GM12875 (cell line): ENCODE data around the gene PRKCZ.

ENCODE experiments used
- H3K4me3 ChIP-seq: one replicate; pipeline ENCODE4 v1.5.1; 2011; ENCODE audit warnings: low read depth, low read length, control low read depth
- TF ChIP-seq, protein P1 (sequence below): IDR thresholded peaks from 2 replicates; pipeline ENCODE4 v1.5.1; 2011; ENCODE audit warnings: low read depth, mild to moderate bottlenecking, control low read depth, inconsistent platforms, low read length, moderate library complexity, borderline replicate concordance; ENCODE audit not compliant: insufficient read depth

The PRKCZ gene

DNA sequence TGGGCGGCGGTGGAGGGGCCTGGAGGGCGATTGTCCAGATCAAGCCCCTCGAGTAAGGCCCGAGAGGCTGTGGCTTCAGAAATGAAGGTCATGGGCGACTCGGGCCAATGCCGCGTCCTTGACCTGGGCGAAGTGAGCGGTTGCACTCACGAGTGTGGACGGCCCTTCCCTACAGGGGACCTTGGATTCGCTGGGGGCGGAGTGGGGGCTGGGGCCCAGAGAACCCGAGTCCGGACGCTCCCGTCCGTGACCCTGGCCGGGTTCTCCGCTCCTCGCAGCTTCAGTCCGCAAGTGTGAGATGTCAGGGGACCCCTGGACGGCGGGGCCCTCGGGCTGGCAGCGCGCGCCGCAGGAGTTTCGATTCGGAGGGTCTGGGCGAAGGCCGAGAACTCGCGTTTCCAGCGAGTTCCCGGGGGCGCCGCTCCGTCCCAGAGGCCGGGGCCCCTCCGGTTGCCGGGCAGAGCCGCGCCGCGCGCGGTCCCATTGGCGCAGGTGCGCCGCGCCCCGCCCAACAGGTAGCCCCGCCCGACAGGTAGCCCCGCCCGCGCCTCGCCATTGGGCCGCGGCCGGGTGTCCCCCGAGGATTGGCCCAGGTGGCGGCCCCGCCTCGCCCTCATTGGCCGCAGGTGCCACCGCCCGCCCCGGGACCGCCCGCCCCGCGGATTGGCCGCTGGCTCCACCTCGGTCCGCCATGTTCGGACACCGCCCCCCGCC lies at the start of gene PRKCZ:
Gene PRKCZ (plus strand): TSS at position 694 of the 714 bp plus-strand sequence. CDS start 220 bp downstream, outside the sequence.
- TF ChIP-seq, protein P1, sequence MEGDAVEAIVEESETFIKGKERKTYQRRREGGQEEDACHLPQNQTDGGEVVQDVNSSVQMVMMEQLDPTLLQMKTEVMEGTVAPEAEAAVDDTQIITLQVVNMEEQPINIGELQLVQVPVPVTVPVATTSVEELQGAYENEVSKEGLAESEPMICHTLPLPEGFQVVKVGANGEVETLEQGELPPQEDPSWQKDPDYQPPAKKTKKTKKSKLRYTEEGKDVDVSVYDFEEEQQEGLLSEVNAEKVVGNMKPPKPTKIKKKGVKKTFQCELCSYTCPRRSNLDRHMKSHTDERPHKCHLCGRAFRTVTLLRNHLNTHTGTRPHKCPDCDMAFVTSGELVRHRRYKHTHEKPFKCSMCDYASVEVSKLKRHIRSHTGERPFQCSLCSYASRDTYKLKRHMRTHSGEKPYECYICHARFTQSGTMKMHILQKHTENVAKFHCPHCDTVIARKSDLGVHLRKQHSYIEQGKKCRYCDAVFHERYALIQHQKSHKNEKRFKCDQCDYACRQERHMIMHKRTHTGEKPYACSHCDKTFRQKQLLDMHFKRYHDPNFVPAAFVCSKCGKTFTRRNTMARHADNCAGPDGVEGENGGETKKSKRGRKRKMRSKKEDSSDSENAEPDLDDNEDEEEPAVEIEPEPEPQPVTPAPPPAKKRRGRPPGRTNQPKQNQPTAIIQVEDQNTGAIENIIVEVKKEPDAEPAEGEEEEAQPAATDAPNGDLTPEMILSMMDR = no peak
- no peak within 1 kb of the TSS for H3K4me3 ChIP-seq

GRCh38 chr1:2000432-2000831 lies 49.8 kb upstream of the PRKCZ start:
- TF ChIP-seq, protein P1 = no peak
- H3K4me3 ChIP-seq = no peak overlapping the region

DNA sequence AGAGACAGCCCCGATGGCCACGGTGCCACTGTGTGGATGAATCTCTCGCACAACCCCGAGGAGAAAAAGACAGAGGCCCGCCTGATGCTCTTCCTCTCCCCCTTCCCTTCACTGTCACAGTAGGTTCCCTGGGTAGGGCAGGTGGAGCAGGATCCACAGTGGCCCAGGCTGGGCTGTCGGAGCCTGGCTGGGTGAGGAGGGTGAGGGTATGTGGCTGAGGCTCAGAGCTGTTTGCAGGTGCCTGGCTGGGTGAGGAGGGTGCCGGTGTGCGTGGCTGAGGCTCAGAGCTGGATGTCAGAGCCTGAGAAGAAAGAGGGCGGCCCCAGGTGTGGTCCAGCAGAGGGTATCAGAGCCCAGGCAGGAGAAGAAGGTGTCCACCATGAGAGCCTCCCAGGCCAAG lies 49.4 kb upstream of the PRKCZ start:
- no peak overlapping the region for H3K4me3 ChIP-seq
- TF ChIP-seq, protein P1 = no peak

DNA sequence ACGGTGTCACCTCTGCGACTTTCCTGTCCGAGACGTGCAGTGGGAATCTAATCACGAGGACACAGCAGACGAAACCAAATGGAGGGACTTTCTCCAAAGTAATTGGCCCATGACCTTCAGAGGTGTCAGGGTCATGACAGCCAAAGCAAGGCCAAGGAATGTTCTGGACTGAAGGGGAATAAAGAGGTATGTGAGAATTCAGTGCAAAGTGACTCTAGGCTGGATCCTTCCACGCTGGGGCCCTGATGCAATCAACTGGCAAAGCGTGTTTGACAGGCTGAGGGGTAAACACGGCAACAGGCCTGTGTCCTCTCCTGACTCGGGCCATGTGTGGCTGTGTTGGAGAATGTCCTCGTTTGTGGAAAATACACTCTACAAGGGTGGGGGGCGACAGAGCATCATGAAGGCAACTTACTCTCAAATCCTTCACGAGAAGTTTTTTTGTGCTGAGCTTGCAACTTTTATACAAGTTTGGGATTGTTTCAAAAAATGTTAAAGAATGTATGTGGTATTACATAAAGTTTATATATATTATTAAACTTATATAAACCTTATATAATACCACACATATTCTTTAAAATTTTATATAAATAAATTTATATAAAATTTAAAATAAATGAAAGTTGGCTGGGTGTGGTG lies 48.3 kb upstream of the PRKCZ start:
- no peak overlapping the region for H3K4me3 ChIP-seq
- TF ChIP-seq, protein P1 = no peak

DNA sequence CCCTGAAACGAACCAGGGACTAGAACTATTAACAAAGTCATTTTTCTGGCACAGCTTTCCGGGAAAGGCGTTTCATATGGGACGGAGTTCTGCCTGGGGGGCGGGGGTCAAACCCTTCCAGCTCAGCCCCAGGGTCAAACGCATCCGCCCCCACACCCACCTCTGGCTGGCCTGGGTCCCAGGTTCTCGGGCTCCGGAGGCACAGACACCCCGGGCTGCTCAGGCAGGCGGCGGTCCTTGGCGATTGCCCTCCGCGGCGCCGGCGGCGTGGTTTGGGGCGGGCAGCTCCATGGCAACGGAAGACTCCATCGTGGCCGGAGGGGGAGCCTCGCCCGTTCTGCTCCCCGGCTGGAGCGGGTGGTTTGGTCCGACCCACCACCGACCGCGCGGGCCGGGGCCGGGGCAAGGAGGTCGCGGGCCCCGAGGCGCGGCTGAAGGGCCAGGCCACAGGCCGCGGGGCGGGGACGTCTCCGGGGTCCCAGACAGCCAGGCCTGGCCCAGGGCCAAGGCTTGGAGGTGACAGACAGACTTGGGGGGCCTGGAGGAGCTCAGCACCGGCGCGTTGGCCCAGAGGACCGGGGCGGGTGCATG lies 46.6 kb upstream of the PRKCZ start, which contains the start of gene CFAP74:
Gene CFAP74 (minus strand): TSS at position 246 of the 591 bp plus-strand sequence. CDS start 12,830 bp downstream, outside the sequence.
- TF ChIP-seq, protein P1 = no peak
- H3K4me3 ChIP-seq = no peak within 1 kb of the TSS

DNA sequence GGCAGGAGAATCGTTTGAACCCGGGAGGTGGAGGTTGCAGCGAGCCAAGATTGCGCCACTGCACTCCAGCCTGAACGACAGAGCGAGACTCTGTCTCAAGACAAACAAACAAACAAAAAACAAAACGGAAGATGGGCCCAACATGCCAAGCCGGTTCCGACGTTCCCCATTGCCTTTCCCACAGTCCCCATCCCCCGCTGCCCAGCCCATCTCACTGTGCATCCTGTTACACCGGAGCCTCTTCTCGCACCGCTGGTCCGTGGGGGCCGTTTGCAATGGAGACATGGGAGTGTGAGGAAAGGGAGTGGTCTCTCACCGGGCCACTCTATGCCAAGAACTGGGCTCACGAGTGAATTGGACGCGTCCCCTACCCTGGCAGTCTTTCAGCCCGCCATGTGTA lies 45.4 kb upstream of the PRKCZ start:
- TF ChIP-seq, protein P1 = no peak
- no peak overlapping the region for H3K4me3 ChIP-seq
